GM12865 (cell line): ENCODE measurements around the gene KIRREL3.

Source experiments
- DNase-seq: peaks from one replicate; pipeline ENCODE4 v3.0.0; 2010; ENCODE audit warnings: low read depth
- H3K4me3 ChIP-seq: 2 replicates; pipeline ENCODE4 v1.5.1; 2011; ENCODE audit warnings: mild to moderate bottlenecking, low read depth, low read length, control low read depth
- CTCF ChIP-seq: IDR thresholded peaks from 2 replicates; pipeline ENCODE4 v1.5.1; 2011; ENCODE audit warnings: low read length, control low read depth, low read depth, inconsistent platforms; ENCODE audit not compliant: insufficient read depth; ENCODE audit errors: missing control alignments

Gene KIRREL3

GRCh38 chr11:126744699-126745098 lies 255.9 kb downstream of the KIRREL3 start:
- H3K4me3 ChIP-seq: no peak overlapping the region
- no peak for DNase-seq
- TF ChIP-seq CTCF: no peak

GRCh38 chr11:126743628-126744027 lies 256.9 kb downstream of the KIRREL3 start:
- DNase-seq: no peak

DNA sequence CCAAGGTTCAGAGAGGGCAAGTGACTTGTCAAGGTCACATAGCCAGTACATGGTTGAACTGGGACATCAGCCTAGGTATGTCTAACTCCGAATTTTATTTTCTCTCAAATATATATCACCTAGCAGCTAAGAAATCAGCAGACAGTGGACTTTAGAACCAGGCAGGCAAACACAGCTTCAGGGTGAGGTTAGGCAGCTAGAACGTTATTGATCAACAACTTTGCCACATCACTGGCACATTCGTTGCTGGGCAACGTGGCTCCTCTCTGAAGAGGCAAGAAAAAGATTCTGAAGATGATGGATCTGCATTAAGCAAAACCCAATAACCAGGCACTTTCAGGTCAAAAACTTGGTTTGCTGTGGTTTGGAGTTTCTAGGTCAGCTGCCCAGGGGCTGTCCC lies 258.0 kb downstream of the KIRREL3 start:
- H3K4me3 ChIP-seq: no peak overlapping the region
- no peak for DNase-seq
- TF ChIP-seq CTCF: no peak

More at GRCh38 chr11:126743628-126744027, 256.9 kb downstream of the KIRREL3 start:
- no peak for TF ChIP-seq CTCF
- no peak overlapping the region for H3K4me3 ChIP-seq

- H3K4me3 ChIP-seq: no peak overlapping the region
- DNase-seq: no peak
- TF ChIP-seq CTCF: no peak
These were observed 259.7 kb downstream of the KIRREL3 start for GRCh38 chr11:126740846-126741245.

GRCh38 chr11:126739499-126740145 lies 260.9 kb downstream of the KIRREL3 start:
- no peak for TF ChIP-seq CTCF
- H3K4me3 ChIP-seq: no peak overlapping the region
- DNase-seq: no peak

DNA sequence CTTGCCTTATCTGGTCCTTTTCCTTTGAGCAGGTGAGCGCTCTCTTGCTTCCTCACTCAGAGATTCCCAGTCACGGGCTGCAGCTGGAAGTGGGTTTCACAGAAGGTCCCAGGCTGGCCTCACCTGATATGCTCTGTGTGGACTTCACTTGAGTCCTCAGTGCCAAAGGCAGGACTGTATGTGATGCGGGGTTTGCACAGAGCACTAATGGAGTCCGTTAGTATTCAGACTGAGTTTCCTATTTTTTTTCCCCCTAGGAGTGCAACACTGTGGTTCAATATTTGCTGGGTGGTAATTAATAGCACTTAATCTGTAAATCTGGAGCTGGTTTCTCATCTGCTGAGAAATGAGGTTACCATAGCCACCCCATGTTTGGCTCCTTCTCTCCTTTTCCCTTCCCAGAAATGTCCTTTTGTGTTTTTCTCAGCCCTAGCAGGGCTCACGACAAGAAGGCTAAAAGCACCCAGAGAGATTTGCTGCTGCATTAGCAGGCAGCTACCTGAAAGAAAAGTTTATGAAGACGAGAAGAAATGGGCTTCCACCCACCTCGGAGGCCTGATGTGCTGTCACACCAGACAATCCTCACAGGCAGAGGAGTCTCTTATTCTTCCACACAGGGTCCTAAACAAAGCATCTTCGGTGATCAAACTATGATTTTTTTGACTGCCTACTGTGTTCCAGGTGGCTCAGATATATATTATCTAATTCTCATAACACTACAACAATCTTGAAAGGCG lies 262.1 kb downstream of the KIRREL3 start:
- no peak for TF ChIP-seq CTCF
- DNase-seq: no peak
- H3K4me3 ChIP-seq: no peak overlapping the region
